Subcutaneous abdominal adipose tissue (tissue), 5 donors: ENCODE results near the gene CELSR1.
"Not testable (repeated sequence)": the region's sequence is repeated elsewhere in the genome, so short reads cannot be mapped to it uniquely, and the experiment has no call there.

Source experiments
- H3K27ac ChIP-seq: one replicate; pipeline ENCODE4 v1.7.0; 2013; ENCODE audit warnings: low read depth, mild to moderate bottlenecking, inconsistent platforms, low read length, moderate library complexity
- H3K27me3 ChIP-seq, 5 donors: one replicate each; pipeline ENCODE4 v1.7.0; 2013; ENCODE audit warnings: low read length in 5 of 5, inconsistent platforms in 1 of 5; ENCODE audit not compliant: control insufficient read depth in 5 of 5, insufficient read depth in 4 of 5
- H3K36me3 ChIP-seq, 5 donors: one replicate each; pipeline ENCODE4 v1.7.0; 2013; ENCODE audit warnings: low read length in 5 of 5; ENCODE audit not compliant: control insufficient read depth in 5 of 5, insufficient read depth in 5 of 5
- H3K4me1 ChIP-seq, 5 donors: one replicate each; pipeline ENCODE4 v1.7.0; 2013; ENCODE audit warnings: low read length in 5 of 5, mild to moderate bottlenecking in 3 of 5, moderate library complexity in 1 of 5; ENCODE audit not compliant: control insufficient read depth in 5 of 5, insufficient read depth in 5 of 5
- H3K4me3 ChIP-seq, 5 donors: one replicate each; pipeline ENCODE4 v1.7.0; 2013; ENCODE audit warnings: low read length in 5 of 5, low read depth in 1 of 5
- H3K9ac ChIP-seq, 5 donors: one replicate each; pipeline ENCODE4 v1.7.0; 2013; ENCODE audit warnings: low read length in 5 of 5, mild to moderate bottlenecking in 4 of 5, moderate library complexity in 3 of 5
- H3K9me3 ChIP-seq, 5 donors: one replicate each; pipeline ENCODE4 v1.7.0; 2013; ENCODE audit warnings: low read length in 5 of 5; ENCODE audit not compliant: control insufficient read depth in 5 of 5
- donor health status: healthy.
- donor health status: healthy.
- donor health status: healthy.
- donor health status: healthy.
- donor health status: healthy.

CELSR1 gene

DNA sequence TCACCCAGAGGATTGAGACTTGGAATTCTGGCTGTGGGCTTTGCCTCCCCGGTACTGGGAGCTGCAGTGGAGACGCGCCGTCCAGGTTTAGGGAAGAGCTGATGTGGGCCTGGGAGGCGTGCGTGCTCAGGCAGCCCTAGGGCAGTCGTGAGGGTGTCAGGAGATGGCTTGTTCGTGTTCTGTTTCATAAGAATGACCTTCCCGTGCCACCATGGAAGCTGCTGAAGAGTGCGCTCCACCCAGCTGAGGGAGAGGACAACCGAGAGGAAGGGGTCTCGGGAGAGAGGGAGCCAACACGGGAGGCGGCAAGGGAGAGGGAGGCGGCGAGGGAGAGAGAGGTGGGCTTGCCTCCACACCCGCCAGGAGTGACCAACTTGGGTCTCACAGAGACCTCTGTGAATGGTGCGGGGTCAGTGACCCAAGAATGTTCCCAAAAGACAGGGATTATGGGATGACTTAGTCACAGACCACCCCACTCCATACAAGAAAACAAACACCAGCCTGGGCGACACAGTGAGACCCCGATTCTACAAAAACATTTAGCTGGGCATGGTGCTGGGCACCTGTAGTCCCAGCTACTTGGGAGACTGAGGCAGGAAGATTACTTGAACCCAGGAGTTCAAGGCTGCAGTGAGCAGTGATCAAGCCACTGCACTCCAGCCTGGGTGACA is 216.6 kb downstream of the CELSR1 start:
- Histone ChIP-seq H3K27me3 (no peaks in the 10 kb centered on the region), H3K9me3 (no peaks in the 10 kb centered on the region), H3K27ac (no peak overlapping the region), H3K4me1 (no peaks in the 10 kb centered on the region), H3K36me3 (no peaks in the 10 kb centered on the region), H3K4me3 (no peak overlapping the region), H3K9ac (no peak overlapping the region)

DNA sequence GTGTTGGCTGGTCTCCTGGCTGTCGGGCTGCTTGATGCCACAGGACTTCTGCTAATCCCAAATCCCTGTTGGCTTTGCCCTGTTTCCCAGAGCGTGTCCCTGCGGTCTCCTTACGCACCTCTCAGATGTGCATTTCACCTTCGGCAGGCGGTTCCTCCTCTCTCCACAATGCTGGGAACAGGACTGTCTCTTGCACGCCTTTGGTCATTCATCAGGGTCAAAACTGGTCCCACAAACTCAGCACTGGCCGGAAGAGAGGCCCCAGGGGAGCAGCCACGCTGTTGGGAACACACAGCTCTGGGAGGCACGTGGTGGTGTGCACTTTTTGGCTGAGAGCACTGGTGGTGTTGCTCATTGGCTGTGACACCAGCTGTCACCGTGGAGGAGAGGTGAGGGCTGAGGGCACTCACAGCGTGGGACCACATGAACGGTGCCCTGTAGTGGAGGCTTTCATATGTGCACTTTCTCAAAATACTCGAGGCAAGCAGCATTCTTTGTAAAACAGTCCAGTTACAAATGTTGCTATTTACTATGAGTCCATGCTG is 217.2 kb downstream of the CELSR1 start:
- no peaks in the 10 kb centered on the region for H3K27me3 ChIP-seq
- no peaks in the 10 kb centered on the region for H3K36me3 ChIP-seq
- no peak overlapping the region for H3K9ac ChIP-seq
- H3K27ac ChIP-seq = no peak overlapping the region
- H3K4me1 ChIP-seq = no peaks in the 10 kb centered on the region
- no peak overlapping the region for H3K4me3 ChIP-seq
- H3K9me3 ChIP-seq = no peaks in the 10 kb centered on the region

DNA sequence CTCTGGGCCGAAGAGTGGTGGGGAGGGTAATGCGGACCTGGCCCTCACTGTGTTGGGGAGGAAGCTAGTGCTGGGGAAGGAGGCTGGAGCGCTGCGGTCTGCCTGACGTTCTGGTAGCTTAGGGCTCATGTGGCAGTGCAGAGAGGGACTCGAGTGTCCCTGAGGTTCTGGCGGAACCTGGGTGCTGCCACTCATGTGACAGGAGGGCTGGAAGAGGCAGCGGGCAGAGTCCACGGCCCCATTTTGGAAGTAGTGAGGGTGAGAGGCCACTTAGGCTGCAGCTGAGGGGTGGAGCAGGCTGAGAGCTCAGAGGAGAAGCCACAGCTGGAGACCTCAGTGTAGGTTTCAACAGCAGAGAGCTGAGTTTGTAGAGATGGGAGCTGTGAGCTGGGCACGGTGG is 218.1 kb downstream of the CELSR1 start:
- H3K4me1 ChIP-seq = no peaks in the 10 kb centered on the region
- H3K4me3 ChIP-seq = no peak overlapping the region
- H3K9me3 ChIP-seq = no peaks in the 10 kb centered on the region
- no peaks in the 10 kb centered on the region for H3K27me3 ChIP-seq
- no peak overlapping the region for H3K27ac ChIP-seq
- H3K36me3 ChIP-seq = no peaks in the 10 kb centered on the region
- no peak overlapping the region for H3K9ac ChIP-seq

DNA sequence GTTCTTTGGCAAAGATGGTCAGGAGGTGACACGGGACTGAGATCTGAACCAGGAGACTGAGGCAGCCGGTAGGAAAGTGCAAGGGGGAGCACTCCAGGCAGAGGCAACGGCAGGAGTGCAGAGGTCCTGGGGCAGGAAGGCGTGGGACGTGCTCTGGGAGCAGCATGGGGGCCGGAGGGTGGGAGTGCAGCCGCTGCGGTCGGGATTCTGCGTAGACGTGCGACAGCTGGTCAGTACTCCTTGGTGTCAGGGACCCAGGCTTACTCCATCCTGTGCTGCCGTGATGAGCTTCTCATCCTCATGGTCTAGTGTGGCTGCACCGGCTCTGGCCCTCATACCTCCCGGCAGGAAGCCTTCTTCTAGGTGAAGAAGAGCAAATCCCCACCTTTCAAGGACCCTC is 218.8 kb downstream of the CELSR1 start:
- Histone ChIP-seq H3K27me3 (no peaks in the 10 kb centered on the region), H3K4me3 (no peak overlapping the region), H3K27ac (no peak overlapping the region), H3K9ac (no peak overlapping the region), H3K9me3 (no peaks in the 10 kb centered on the region), H3K4me1 (no peaks in the 10 kb centered on the region), H3K36me3 (no peaks in the 10 kb centered on the region)

DNA sequence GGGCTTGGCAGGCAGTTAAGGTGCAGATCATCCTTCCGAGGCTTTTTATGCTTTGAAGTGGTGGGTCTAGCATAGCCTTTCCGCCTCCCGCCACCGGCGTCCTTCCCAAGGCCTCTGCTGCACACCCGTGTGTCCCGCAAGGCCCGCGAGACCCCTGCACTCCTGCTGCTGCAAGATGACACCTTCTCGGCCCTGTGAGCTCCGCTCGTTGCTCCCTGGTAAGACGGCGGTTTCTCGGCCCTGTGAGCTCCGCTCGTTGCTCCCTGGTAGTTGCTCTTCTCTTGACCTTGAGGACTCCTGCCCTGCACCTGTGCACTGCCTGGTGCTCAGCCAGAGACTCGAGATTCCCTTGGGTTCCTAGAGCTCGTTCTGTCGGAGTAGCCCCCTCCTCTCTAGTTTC is 219.8 kb downstream of the CELSR1 start:
- Histone ChIP-seq H3K4me1 (no peaks in the 10 kb centered on the region), H3K36me3 (no peaks in the 10 kb centered on the region), H3K9me3 (no peaks in the 10 kb centered on the region), H3K4me3 (no peak overlapping the region), H3K27me3 (no peaks in the 10 kb centered on the region), H3K27ac (no peak overlapping the region), H3K9ac (no peak overlapping the region)

DNA sequence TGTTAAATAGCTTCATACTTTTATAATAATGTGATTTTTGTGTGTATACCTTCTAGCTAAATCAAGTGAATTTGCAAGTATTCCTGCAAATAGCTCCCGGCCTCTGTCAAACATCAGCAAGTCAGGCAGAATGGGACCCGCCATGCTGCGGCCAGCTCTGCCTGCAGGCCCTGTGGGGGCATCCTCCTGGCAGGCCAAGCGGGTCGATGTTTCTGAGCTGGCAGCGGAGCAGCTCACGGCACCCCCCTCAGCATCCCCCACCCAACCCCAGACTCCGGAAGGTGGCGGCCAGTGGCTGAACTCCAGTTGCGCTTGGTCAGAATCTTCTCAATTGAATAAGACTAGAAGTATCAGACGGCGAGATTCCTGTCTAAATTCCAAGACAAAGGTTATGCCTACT is 221.4 kb downstream of the CELSR1 start:
- H3K9ac ChIP-seq = no peak overlapping the region
- no peaks in the 10 kb centered on the region for H3K36me3 ChIP-seq
- H3K4me3 ChIP-seq = no peak overlapping the region
- H3K9me3 ChIP-seq = no peaks in the 10 kb centered on the region
- H3K4me1 ChIP-seq = no peaks in the 10 kb centered on the region
- no peak overlapping the region for H3K27ac ChIP-seq
- H3K27me3 ChIP-seq = no peaks in the 10 kb centered on the region

DNA sequence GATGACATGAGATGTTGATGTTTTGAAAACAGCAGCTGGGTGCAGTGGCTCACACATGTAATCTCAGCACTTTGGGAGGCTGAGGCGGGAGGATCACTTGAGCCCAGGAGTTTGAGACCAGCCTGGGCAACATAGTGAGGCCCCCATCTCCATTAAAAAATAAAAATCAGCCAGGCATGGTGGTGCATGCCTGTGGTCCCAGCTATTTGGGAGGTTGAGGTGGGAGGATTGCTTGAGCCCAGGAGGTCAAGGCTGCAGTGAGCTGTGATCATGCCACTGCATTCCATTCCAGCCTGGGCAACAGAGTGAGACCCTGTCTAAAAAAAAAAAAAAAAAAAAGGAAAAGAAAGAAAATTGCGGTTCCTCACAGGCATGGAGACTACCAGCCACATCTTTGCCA is 224.6 kb downstream of the CELSR1 start:
- H3K4me3 ChIP-seq, H3K9me3 ChIP-seq, H3K36me3 ChIP-seq, H3K9ac ChIP-seq, H3K4me1 ChIP-seq, H3K27ac ChIP-seq, H3K27me3 ChIP-seq: not testable (repeated sequence)

DNA sequence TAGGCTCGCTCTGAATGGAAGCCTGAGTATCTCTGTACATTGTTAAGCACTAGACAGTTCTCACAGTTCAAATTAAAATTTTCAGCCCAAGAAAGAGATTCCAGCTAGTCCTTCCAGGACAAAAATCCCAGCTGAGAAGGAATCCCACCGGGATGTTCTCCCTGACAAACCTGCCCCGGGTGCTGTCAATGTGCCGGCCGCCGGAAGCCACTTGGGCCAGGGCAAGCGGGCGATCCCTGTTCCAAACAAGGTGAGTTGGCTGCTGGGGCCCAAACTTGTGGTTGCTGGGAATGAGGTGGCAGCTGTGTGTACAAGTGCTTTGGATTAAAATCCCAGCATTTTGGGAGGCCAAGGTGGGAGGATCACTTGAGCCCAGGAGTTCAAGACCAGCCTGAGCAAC is 225.4 kb downstream of the CELSR1 start:
- no peaks in the 10 kb centered on the region for H3K27me3 ChIP-seq
- H3K9ac ChIP-seq = no peak overlapping the region
- no peak overlapping the region for H3K27ac ChIP-seq
- no peaks in the 10 kb centered on the region for H3K36me3 ChIP-seq
- no peaks in the 10 kb centered on the region for H3K9me3 ChIP-seq
- H3K4me1 ChIP-seq = no peaks in the 10 kb centered on the region
- H3K4me3 ChIP-seq = no peak overlapping the region
